Activated T-helper 9 cell treated with anti-CD3 and anti-CD28 coated beads, Interleukin-2, amount 50 U/mL, for 16 hours (primary cell): ENCODE measurements around the gene SLX9.
A peak's percentile ranks its signal among the peaks of the same experiment; 100 is the strongest.
"Not testable (repeated sequence)": the region's sequence is repeated elsewhere in the genome, so short reads cannot be mapped to it uniquely, and the experiment has no call there.

ENCODE experiments used
- DNase-seq: peaks from one replicate; pipeline ENCODE4 v3.0.0-alpha.2; 2020; ENCODE audit warnings: low read depth

Gene SLX9

GRCh38 chr21:44960141-44961092 is 20.6 kb downstream of the SLX9 start:
- DNase-seq = no peak

DNA sequence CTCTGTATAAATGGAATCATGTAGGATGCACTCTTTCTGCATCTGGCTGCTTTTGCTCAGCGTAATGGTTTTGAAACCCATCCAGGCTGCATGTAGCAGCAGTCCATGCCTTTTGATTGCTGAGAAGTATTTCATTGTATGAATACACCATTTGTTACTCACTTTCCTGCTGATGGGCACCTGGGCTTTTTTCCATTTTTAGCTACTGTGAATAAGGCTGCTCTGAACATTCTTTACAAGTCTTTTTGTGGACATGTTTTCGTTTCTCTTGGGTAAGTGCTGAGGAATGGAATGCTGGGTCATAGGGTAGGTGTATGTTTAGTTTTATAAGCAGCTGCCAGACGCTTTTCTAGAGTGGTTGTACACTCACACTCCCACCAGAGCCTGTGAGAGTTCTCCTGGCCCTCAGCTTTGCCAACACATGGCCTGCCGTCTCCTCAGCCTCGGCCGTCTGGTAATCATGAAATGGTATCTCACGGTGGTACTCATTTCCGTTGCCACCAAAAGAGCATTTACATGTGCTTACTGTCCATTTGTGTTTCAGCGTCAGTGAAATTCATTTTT is 22.7 kb downstream of the SLX9 start:
- DNase-seq = no peak

GRCh38 chr21:44964381-44964780 is 24.6 kb downstream of the SLX9 start:
- DNase-seq = no peak

DNA sequence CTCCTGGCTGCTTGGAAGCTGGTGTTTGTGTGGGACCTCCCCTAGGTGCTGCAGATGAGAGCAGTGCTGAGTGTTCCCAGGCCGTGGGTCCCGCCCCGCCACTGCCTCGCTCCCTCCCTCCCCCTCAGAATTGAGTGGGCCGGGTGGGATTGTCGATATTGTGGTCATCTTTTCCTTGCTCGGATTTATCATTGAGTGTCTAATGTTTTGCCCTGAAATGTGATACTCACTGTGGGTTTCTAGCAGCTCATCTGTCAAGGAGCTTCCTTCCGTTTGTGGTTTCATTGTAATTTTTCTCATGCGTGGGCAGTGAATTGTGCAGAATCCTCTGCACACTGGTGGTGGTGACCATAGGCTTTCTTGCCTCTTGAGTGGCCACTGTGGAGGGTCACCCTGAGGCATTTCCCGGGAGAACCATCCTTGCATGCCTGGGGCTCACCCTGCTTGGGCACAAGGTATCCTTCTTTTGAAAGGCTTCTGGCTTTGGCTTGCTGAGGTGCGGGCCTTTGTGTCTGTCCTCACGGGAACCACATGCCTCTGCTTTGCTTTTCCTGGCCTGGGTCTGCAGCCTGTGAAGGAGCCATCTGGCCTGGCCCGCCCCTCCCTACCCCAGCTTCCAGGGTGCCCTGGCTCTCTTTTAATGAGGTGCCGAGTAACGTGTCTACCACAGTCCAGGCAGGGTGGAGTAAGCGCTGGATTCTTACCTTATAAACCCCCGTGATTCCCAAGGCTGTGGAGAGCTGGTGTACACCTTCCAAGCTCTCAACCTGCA is 25.6 kb downstream of the SLX9 start:
- DNase-seq = peak; percentile 18

- no peak for DNase-seq
Measured at GRCh38 chr21:44966135-44967081, 26.6 kb downstream of the SLX9 start.

GRCh38 chr21:44967082-44968047 is 27.5 kb downstream of the SLX9 start:
- DNase-seq = no peak

DNA sequence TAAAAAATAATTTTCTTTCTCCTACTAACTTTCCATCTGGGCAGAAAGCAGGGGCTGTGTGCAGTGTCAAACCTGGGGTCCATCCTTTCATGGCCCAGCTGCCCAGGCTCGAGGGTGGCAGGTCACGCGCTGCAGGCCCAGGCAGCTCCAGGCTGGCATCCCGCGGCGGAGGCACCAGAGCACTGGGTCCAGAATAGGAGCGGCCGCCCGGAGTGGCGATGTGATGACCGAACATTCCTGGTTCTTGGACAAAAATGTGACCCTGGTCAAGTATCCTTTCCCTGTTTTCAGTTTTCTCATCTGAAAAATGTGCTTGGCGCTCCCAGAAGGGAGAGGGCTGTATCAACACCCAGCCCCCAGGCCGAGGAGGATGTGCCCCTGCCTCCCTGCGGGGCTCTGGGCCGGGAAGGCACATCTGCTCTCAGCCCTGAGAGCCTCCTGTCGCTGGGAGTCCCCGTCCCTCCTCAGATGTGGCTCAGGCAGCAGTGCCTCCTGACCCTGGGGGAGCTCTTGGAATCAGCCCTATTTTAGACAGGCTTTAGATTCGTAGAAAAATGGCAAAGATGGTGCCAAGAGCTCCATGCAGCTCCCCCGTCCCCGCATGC is 29.3 kb downstream of the SLX9 start:
- DNase-seq = no peak

DNA sequence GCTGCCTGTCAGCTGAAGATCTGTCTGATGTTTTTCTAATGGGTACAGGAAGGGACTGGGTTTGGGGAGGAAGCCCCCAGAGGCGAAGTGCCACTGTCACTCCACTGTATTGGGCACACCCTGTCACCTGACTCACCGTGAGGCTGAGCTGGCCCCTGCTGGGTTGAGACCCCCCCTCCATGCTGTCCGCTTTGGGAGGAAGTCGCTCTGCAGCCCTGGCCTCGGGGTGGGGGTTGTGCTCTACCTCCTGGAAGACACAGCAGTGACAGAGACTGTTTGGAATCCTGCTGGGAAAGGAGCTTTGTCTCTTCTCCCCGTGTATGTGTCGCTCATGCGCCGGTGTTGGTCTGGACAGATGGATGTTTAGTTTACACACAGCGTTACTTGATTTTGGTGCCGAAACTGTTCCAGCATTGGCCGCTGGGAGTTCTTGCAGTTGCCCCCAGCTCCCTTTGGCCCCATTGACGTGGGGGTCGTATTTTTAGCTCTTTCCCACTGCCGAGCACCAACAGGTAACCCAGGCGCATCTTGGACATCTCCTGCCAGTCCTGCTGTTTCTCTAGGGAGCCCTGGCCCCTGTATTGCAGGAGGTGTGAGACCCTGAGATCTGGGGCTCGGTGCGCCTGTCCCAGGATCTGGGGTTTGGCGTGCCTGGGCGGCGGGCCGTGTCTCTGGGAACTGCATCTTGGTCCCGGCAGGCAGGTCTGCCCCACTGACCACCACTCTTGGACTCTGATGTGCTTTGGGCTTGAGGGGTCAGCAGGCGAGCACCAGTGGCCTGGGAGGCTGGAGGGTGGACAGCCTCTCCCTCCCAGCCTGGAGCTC is 30.3 kb downstream of the SLX9 start:
- no peak for DNase-seq

DNA sequence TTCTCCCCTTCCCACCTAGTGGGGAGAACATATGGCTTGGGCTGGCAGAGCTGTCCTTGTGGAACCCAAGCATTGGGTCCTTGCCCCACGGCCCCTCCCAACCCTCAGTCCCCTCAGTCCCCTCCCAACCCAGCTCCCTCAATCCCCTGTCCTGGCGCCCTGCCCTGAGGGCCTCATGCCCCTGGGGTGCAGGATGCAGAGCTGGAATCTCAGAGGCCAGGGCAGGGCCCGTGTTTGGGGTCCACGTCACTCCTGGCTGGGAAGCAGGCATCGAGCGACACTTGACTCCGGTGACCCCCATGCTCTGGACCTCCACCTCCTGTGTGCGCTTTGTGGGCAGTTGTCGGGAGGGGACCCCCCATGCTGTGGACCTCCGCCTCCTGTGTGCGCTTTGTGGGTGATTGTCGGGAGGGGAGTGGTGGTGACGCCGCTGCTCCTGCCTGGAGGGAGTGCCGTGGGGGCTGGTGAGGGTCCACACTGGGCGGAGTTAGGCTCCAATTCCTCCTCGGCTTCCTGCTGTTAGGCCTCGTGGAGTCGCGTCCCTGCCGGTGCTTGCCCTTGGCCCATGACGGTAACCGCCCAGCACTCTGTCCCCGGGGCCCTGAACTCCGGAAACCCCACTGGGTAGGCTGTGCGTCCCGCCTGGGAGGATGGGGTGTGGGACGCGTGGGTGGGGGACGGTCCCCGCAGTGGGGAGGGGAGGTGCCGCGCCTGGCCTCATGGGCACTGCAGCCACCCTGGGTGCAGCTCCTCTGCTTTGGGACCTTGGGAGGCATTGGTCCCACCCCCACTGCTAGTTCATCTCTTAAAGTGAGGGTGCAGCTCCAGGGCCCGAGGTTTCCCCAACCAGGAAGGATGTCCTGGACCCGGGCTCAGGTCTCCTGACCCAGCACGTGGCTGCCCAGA is 31.2 kb downstream of the SLX9 start:
- DNase-seq = no peak

GRCh38 chr21:44971672-44971995 is 31.8 kb downstream of the SLX9 start:
- no peak for DNase-seq

DNA sequence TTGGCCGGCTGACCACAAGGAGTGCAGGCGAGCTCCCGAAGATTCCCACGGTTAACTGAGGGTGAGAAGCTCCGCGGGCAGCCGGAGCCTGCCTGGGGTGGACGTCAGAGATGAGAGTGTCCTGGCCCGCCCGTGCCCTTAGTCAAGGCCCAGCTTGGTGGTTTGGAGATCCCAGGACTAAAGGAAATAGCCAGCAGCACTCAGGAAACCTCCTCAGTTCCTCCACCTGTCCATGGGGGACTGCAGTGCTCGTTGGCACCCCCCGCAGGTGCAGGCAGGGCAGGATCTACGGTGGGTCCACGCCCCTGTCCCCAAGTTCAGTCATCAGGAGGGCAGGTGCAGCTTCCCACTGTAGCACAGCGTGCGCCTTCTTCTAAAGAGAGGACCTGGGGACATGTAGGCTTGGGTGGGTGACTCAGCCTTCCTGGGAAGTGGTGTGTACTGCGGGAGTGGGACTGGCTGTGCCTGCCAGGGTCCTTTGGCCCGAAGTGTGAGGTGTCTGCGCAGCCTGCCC is 32.5 kb downstream of the SLX9 start:
- DNase-seq = no peak

DNA sequence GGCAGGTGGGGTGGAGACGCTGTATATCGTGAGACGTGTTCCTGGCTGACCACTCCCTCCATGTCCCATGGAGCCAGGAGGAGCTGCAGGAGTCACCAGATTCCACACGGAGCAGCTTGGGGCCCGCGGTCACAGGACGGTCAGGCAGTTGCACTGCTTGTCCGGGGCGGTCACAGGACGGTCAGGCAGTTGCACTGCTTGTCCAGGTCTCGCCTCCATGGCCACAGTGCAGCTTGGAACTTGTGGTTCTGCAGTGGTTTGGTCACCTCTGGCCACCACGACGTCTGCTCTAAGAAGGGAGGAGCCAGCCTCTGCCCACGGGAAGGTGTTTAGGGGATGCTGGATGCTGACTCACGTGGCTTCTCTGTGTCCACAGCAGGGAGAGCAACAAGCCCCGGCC is 33.0 kb downstream of the SLX9 start:
- DNase-seq = no peak

- no peak for DNase-seq
Measured at GRCh38 chr21:44973598-44973997, 33.8 kb downstream of the SLX9 start.

DNA sequence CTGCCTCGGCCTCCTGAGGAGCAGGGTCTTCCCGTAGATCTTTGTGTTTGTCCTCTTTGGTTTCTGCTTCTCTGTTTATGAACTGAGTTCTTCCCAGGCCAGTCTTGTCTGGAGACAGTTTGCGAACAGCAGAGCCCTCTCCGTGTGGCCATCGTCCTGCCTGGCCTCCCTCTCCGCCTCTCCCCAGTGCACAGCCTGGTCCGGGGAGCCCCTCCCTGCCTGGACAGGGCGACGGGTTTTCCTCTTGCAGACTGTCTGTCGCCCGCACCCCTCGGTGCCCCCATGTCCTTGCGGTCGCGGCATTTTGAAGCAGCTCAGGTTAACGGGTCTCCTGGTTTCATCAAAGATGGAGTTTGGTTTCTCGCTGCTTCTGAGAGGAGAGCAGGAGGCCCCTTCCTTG is 34.8 kb downstream of the SLX9 start:
- no peak for DNase-seq

GRCh38 chr21:44975720-44976555 is 36.1 kb downstream of the SLX9 start:
- no peak for DNase-seq

DNA sequence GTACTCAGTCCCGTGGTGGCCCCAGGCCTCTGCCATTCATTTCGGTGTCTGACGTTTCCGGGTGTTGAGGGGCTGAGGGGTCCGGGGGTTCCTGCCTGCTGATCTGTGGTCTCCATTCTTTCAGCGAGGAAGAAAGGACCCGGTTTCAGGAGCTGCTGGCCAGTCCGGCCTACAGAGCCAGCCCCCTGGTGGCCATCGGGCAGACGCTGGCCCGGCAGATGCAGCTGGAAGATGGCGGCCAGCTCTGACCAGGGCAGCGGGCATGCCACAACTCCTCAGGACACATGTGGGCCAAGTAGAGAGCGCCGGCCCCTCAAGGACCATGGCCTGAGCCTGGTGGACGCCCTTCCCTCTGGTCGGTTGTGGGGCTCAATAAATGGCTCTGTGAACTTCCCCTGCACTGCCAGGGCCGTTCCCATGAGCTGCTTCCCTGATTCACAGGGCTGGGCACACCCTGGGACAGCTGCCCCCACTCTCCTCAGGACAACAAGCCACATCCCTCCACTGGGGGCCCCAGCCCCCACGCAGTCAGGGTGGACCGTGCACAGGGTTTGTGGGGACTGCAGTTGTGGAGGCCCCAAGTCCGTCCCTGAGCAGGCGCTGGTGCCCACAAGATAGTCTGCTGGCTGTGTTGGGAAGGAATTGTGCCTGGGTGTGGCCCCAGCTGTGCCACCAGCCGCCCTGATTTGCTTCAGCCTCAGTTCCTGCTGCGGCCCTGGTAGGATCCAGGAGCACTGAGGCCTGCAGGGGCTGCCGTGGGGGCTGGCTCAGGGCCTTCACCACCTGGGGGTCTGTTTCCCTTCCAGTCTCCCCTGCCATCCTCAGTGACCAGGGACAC is 36.9 kb downstream of the SLX9 start:
- DNase-seq = not testable (repeated sequence)
